Stimulated activated CD8-positive, alpha-beta memory T cell treated with anti-CD3 and anti-CD28 coated beads, Interleukin-15, amount 100 ng/mL, for 48 hours (primary cell): ENCODE data around the gene IRF4.

ENCODE experiments used
- DNase-seq, 2 donors: peaks; one replicate each; pipeline ENCODE4 v3.0.0-alpha.2; 2020; ENCODE audit warnings: low read depth in 2 of 2

The IRF4 gene

DNA sequence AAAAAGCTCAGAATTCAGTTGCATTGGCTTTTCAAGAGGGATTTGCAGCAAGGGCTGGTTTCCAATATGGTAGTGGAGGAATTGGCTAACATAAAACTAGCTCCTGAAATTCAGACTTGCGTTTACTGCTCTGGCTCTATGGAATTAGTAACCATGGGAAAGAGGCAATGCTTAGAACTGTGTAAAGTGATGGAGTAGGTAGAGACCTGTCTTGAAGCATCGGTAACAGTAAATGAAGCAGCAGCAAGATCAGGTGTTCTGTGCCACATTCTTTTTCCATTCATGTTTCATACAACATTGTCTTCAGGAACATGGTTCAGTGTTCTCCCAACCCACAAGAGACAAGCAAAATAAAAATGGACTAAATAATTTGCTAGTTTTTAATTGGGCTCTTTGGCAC, 6.5 kb downstream of the IRF4 start:
- DNase-seq: no peak

DNA sequence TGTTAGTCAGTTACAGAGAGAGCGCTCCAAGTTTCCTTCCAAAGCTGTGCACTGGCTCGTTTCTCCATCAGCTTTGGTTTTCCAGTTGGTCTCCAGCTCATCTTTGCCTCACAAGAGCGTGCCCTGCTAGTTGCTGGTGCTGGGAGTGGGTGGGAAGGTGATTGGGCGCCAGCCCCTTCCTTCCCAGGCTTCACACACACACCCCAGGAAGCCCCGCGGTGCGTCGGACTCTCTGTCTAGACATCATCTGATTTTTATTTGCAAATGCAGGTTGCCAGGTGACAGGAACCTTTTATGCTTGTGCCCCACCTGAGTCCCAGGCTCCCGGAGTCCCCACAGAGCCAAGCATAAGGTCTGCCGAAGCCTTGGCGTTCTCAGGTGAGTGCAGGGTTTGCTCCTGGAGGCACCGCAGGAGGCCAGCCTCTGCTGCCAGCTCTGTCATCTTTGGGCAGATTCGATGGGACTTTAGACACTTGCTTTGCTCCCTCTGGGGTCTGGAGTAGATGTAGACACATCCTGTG, 7.1 kb downstream of the IRF4 start:
- DNase-seq: no peak

DNA sequence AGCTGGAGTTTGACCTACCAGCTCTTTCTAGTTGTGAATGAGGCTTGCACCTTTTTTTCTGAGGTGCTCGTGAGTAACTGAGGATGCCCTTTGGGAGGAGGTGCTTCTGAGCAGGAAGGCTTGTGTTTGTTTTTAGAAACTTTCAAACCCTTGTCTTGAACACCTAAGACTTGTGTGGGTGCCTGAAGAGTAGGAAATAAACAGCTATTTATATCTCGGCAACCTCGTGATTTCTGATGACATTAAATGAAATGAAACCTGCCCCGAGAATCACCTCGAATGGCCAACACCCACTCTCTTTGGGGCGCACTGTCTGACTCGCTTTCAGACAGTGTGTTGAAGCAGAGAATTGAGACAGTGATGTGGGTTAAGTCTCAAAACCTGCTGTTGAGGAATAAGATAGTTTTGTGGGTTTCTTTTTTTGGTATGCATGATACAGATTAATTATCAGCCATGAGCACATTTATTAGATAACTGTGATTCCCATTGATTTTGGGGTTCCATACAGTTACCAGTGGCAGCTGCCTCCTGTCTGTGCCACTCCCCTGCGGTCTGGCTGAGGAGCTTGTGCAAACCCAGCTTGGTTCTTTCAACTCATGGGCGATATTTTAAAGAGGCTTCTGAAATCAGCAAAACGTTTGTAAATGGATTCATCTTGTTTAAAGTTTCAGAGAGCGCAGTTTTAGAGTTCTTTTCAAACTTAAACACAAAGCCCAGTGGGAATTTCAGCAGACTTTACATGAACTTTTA, 8.4 kb downstream of the IRF4 start:
- no peak for DNase-seq

DNA sequence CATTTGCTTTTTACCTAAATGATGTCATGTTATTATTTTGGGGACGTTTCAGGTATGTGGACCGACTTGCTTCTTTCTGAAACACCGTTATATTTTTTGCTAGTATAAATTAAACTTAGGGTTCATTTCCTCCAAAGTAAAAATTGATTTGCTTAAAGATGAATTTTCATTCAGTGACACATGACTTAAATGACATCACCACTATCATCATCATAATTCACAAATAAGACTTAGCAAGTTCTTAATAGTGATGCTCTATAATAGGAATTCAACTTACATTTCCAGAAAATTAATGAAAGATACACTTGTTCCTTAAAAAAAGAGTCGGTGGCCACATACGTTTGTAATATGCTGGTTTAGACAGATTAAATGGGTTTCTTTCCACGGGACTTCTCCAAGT, 9.3 kb downstream of the IRF4 start:
- no peak for DNase-seq

DNA sequence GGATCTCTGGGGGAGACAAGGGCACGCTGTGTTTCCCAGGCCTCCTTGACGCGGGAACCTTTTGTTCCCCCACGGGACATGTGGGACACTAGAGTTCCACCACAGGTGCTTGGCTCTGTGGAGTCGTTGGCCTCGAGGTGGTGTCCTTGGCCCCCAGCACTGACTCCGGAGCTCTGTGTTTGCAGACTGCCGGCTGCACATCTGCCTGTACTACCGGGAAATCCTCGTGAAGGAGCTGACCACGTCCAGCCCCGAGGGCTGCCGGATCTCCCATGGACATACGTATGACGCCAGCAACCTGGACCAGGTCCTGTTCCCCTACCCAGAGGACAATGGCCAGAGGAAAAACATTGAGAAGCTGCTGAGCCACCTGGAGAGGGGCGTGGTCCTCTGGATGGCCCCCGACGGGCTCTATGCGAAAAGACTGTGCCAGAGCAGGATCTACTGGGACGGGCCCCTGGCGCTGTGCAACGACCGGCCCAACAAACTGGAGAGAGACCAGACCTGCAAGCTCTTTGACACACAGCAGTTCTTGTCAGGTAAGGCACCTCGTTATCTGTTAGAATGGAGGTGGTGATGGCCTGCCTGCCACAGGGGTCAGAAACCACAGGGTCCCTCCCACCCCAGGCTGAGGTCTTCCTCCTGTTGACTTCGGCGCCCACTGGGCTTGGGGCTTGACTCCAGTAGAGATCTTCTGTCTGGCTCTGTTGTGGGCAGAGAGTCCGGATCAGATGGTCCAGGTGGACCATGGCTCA, 9.9 kb downstream of the IRF4 start:
- DNase-seq: no peak

DNA sequence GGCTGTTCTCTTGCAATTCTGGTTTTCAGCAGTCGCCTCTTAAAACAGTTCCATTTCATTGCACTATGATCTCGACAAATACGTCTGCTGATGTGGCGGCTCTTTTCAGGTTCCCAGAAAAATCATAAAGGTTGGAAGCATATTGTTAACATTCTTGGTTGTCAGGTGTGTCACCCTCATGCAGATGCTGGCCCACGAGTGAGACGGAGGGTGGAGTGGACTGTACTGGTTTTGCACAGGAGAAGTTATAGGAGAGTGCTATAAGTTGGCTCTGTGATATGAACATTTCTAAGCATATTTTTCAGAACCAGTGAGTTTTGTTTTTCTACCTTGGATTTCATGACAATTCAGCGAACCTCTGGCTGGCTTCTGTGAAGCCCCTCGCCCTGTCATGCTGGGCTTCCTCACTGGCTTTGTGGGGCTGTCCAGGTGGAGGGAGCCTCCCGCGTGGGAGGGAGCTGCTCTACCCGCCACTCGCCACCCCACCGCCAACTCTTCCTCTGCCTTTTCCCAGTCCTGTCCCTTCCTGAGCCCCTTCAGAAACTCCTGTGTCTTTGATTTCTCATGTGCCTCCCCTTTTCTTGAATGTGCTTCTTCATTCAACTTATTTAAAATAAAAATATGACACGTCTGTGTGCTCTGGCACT, 10.6 kb downstream of the IRF4 start:
- DNase-seq: no peak

DNA sequence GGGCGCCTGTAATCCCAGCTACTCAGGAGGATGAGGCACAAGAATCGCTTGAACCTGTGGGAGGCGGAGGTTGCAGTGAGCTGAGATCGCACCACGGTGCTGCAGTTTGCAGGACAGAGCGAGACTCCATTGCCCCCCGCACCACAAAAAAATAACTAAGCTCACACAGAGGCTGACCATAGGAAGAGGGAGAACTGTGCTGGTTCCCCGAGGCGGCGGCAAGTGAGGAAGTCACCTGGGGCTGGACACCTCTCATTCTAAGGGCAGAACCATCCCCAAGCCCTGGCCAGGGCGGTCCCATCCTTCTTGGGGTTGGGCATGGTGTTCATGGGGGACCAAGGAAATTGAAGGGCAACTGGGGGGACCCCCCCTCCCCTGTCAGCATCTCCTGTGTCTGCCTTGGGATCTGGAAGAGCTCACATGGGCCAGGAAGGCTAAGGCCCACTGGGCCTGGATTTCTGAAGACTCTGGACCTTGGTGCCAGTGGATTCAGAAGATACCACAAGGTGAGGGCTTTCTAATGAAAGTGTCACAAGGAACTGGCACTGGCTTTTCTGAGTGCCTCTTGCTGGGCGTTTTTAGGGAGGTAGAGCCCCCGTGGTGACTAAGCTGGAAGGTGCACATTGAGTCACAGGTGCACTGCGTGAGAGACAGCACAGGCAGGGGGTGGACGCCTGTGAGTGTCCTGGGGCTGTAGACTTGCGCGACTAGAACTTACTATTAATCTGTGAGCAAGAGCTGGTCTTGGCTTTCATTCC, 11.5 kb downstream of the IRF4 start:
- DNase-seq: peak; percentile 55 to 73

DNA sequence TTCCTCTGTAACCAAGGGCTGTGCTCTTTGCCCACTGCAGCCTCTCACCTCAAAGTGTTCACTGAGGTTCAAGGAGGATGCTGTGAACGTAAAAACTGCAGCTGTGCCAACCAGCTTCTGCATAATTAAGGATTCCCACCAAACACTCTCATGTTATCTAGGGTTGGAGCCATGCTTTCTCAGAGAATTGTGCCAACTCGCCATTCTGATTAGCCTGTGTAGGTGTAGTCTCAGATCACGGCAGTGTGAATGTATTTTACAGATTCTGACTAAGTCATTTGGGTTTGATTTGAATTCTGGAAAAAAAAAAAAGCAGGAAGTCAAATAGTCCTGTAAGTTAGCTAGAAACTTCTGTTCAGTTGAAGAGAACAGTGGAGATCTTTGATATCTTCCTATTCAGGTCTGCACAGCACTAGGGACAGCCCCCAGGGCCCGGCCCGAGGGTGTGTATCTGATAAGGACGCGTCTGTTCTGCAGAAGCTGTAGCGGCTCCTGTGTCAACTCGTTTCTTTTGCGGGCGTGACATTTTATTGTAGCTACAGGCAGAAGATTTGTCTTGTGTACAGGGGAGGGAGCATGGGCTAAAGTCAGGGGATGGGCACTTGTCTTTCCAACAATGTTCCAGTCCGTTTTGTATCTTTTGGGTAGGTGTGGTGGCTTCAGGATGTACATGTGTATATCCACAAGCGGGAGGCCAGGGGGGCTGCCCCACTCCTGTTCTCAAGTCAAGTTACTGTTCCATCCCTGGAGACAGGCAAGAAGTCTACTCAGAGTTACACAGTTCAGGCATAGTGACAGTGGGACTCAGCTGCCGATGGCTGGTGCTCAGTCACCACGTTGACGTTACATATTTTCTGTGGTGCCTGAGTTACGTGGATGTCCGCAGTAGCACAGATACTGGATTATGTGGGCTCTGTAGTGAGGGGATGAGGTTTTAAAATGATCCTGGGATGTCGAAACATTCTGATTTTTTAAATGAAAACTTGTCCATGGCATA, 12.4 kb downstream of the IRF4 start:
- DNase-seq: peak in 1 of 2 donors; percentile 54

DNA sequence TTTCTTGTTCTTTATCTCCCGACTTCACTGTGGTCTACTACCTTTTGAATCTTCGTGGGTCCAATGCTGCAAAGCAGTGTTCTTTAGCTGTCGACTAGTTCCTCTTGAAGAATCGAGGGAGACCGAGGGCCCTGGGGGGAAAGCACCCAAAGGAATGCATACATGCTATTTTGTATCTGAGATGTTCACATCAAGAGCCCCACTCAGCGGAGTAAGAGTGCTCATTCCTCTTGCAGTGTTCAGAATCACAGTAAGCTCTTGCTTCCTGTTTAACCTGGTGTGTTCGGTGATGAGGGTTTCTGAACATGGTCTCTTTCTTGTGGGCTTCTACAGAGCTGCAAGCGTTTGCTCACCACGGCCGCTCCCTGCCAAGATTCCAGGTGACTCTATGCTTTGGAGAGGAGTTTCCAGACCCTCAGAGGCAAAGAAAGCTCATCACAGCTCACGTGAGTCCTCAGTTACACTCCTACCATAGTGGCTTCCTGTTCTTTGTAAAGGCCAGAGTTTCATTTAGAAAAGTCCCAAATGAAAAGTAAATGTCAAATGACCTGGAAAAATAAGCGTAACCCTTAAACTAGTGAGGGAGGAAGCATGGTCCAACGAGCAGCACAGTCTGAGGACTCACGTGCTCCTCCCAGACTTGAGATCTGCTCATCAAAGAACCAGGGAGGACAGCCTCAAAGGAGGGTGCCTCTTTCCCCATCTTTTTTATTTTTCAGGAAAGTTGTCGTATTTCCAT, 13.3 kb downstream of the IRF4 start:
- no peak for DNase-seq

DNA sequence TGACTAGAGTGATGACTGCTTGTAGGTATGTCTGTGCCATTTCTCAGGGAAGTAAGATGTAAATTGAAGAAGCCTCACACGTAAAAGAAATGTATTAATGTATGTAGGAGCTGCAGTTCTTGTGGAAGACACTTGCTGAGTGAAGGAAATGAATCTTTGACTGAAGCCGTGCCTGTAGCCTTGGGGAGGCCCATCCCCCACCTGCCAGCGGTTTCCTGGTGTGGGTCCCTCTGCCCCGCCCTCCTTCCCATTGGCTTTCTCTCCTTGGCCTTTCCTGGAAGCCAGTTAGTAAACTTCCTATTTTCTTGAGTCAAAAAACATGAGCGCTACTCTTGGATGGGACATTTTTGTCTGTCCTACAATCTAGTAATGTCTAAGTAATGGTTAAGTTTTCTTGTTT, 16.6 kb downstream of the IRF4 start:
- no peak for DNase-seq

DNA sequence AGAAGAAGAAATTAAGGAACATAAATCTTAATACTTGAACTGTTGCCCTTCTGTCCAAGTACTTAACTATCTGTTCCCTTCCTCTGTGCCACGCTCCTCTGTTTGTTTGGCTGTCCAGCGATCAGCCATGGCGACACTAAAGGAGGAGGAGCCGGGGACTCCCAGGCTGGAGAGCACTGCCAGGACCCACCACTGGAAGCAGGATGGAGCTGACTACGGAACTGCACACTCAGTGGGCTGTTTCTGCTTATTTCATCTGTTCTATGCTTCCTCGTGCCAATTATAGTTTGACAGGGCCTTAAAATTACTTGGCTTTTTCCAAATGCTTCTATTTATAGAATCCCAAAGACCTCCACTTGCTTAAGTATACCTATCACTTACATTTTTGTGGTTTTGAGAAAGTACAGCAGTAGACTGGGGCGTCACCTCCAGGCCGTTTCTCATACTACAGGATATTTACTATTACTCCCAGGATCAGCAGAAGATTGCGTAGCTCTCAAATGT, 17.1 kb downstream of the IRF4 start:
- no peak for DNase-seq

DNA sequence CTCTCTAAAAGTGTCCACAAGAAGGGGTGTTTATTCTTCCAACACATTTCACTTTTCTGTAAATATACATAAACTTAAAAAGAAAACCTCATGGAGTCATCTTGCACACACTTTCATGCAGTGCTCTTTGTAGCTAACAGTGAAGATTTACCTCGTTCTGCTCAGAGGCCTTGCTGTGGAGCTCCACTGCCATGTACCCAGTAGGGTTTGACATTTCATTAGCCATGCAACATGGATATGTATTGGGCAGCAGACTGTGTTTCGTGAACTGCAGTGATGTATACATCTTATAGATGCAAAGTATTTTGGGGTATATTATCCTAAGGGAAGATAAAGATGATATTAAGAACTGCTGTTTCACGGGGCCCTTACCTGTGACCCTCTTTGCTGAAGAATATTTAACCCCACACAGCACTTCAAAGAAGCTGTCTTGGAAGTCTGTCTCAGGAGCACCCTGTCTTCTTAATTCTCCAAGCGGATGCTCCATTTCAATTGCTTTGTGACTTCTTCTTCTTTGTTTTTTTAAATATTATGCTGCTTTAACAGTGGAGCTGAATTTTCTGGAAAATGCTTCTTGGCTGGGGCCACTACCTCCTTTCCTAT, 17.9 kb downstream of the IRF4 start:
- no peak for DNase-seq

DNA sequence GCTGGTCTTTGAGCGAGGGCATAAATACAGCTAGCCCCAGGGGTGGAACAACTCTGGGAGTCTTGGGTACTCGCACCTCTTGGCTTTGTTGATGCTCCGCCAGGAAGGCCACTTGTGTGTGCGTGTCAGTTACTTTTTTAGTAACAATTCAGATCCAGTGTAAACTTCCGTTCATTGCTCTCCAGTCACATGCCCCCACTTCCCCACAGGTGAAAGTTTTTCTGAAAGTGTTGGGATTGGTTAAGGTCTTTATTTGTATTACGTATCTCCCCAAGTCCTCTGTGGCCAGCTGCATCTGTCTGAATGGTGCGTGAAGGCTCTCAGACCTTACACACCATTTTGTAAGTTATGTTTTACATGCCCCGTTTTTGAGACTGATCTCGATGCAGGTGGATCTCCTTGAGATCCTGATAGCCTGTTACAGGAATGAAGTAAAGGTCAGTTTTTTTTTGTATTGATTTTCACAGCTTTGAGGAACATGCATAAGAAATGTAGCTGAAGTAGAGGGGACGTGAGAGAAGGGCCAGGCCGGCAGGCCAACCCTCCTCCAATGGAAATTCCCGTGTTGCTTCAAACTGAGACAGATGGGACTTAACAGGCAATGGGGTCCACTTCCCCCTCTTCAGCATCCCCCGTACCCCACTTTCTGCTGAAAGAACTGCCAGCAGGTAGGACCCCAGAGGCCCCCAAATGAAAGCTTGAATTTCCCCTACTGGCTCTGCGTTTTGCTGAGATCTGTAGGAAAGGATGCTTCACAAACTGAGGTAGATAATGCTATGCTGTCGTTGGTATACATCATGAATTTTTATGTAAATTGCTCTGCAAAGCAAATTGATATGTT, 19.2 kb downstream of the IRF4 start:
- no peak for DNase-seq

DNA sequence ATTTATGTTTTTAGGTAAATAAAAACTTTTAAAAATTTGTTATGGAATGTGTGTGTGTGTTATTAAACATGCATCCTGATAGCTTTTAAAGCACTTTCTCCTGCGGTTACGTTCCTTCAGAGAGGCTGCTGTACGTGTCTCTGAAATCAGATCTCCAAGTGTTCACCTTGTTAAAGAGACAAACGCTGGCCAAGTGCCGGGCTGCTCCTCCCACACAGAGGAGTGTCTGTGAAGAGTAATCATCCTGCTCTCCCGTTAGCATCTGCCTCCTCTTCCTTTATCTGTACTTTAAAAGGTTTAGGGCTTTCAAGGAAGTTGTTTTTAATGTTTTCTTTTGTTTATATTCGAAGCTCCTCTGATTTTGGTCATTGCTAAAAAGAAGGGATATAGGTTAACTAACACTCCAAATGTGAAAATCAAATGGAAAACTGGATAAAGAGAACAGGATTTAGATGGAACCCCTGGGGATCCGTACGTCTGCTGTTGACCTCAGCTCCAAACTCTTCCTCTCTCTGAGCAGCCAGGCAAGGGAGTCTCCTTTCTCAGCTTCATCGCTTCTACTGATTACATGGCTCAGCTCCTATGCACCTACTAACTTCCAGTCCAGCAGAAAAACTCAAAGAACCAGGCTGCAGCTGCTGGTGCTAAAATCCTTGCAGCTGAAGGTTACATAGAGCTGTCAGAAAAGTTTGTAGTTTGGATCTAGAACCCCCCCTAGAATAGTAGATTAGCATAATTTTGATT, 20.0 kb downstream of the IRF4 start:
- DNase-seq: no peak

DNA sequence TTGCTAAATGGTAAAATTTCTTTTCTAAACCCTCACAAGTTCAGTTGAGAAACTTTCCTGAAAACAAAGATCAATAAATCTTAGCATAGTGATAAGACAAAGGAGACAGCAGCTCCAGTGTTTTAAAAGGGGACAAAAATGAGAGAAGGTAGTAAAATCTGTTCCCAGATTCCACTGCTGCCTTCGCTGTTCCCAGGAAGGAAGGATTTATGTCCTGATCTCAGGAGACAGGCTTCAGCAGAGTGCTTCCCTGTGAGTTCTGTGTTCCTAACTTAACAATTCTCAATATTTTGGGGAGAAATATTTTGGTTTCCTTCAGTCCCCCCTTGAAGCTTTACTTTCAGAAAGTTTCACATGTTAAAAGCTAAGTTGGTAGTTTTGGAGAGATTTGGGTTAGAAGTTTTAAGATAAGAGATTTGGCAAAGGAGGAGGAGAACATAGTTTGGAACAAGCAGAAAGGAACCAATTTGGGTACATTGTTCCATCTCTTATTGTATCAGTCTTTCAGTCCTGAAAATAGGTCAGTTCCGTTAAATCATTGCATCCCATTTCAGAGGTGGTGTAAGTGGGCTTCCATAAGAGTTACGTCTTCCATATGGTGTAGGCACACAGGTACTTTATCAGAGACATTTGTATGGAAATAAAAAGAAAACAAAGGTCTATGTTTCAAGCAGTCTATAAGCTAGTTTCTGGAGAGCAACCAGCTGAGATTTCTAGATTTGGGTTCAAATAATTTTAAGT, 20.8 kb downstream of the IRF4 start:
- no peak for DNase-seq

DNA sequence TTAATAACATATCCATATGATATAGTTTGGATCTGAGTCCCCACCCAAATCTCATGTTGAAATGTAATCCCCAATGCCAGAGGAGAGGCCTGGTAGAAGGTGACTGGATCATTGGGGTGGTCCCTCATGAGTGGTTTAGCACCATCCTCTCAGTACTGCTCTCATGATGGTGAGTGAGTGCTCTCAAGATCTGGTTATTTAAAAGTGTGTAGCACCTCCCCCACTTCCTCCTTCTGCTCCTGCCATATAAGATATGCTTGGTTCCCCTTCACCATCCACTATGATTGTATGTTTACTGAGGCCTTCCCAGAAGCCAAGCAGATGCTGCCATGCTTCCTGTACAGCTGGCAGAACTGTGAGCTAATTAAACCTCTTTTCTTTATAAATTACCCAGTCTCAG, 22.9 kb downstream of the IRF4 start:
- no peak for DNase-seq

DNA sequence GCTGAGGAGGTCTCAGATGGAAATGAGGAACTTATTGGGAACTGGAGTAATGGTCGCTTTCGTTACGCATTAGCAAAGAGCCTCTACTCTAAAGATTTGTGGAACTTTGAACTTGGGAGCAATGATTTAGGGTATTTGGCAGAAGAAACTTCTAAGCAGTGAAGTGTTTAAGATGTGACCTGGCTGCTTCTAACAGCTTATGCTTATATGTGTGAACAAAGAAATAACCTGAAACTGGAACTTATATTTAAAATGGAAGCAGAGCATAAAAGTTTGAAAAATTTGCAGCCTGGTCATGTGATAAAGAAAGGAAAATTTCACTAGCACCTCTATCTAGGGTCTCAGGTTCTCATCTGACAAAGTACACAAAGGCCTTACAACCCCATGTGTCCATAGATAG, 23.5 kb downstream of the IRF4 start:
- DNase-seq: no peak
